AG20443 (cell line): ENCODE results near the gene BRD4.
A peak's percentile ranks its signal among the peaks of the same experiment; 100 is the strongest.

Experiments
- DNase-seq: peaks from one replicate; pipeline ENCODE4 v3.0.0; 2012; ENCODE audit warnings: low spot score, mixed read lengths

The BRD4 gene

DNA sequence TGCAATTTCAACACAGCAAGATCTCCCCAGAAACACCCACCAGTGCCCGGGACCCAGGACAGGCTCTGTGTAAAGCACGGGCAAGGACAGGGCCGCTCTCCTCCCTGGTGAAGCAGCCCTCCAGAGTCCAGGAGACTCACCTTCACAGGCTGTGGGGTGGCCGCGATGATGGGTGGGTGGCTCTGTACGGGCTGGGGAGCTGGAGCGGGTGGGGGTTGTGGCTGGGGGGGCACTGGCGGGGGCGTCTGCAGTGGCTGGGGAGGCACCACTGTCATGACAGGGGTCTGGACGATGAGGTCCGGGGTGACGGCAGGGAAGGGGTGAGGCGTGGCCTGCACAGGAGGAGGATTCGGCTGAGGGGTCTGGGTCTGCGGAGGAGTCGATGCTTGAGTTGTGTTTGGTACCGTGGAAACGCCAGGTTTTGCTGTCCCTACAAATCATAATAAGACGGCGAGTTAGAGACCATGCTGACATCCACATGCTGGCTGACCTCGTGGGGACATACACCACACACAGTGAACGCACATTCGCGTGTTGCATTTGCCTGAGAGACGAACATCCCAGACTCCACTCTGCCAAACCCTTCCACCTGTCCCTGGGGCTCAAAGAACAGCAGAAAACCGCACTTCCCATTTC, 67.0 kb downstream of the BRD4 start:
- DNase-seq, result no peak

GRCh38 chr19:15264933-15265206, 67.5 kb downstream of the BRD4 start:
- no peak for DNase-seq

- peak; percentile 64 for DNase-seq
Observed at GRCh38 chr19:15264061-15264932, 68.0 kb downstream of the BRD4 start.

DNA sequence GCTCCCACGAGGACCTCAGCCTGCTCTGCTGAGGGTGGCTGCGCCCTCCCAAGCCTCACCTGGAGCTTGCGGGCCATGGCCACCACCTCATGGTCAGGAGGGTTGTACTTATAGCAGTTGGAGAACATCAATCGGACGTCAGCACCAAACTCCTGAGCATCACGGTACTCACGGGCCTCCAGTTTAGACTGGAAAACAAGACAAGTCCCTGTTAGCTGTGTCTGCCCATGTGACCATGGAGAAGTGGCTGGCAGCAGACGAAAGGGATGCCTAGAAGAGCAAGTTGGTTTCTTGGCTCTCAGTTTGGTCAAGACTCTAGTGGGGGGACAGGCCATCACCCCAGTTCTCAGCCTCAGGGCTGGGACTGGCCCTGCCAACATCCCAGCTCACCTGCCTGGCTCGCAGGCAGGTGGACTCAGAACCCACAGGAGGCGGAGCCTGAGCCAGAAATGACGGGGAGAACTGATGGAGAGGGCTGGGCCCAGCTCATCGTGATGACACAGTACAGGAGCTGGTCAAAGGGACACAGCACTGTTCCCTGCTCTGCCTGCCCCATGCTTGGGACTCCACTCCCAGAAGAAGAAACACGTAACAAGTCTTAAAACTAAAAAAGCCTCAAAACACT, 68.9 kb downstream of the BRD4 start:
- no peak for DNase-seq

GRCh38 chr19:15262011-15262410, 70.3 kb downstream of the BRD4 start:
- DNase-seq, result no peak

DNA sequence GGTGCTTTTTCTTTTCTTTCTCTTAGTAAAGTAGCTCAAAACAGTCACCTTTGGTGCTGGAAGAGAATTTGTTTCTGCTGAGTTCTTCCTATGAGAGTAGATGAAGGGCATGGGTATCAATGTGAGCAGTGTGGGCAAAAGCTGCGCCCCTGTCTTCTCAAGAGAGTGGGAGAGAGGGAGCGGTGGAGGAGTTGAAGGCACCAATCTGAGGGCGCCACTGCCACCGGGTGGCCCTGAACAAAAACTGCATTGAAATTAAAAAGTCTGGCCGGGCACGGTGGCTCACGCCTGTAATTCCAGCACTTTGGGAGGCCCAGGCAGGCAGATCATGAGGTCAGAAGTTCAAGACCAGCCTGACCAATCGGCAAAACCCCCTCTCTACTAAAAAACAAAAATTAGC, 71.4 kb downstream of the BRD4 start:
- DNase-seq, result peak; percentile 34

- no peak for DNase-seq
Observed at GRCh38 chr19:15259907-15260306, 72.4 kb downstream of the BRD4 start.

GRCh38 chr19:15257782-15258181, 74.6 kb downstream of the BRD4 start:
- no peak for DNase-seq

GRCh38 chr19:15256708-15257331, 75.5 kb downstream of the BRD4 start:
- no peak for DNase-seq

DNA sequence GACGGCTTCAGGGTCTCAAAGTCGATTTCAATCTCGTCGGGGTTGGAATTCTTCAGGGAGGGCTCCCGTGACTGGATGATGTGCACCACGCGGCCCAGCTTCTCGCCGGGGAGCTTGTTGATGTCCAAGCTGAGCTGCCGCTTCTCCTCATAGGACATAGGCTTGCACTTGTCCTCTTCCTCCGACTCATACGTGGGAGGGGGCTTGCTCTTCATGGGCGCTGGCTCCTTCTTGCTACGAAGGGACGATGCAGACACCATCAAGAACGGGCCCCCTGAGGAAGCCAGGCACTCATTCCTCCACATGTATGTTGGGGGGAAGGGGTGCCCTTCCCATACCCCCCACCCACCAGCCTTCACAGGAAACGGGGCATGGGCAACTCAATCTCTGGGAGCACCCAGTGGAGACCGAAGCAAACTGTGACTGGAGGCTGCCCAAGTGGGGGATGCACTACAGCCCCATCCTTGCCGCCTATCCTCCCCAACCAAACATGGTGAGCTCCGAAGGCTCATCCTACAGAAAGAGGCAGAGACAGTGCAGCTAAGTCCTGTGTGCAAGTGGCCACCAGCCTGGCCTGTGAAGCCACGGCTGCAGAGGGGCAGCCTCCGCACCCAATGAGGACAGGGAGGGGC, 76.9 kb downstream of the BRD4 start:
- no peak for DNase-seq

DNA sequence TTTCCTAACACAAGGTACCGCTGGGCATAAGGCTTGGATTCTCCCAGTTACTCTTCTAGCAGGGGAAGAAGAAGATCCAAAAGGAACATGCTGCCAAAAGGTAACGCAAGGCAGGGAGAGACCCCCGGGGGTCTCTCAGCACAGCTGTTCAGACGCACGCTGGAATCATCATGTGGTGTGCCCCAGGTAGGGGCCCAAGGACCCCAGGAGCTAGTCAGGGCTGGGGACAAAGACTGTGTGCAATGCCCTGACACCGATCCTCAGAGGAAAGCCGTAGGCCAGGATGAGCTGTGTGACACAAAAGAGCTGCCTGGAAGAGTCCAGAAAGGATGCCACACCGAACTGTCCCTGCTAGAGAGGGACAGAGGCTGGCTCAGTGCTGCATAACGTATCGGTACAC, 77.8 kb downstream of the BRD4 start:
- DNase-seq, result no peak

DNA sequence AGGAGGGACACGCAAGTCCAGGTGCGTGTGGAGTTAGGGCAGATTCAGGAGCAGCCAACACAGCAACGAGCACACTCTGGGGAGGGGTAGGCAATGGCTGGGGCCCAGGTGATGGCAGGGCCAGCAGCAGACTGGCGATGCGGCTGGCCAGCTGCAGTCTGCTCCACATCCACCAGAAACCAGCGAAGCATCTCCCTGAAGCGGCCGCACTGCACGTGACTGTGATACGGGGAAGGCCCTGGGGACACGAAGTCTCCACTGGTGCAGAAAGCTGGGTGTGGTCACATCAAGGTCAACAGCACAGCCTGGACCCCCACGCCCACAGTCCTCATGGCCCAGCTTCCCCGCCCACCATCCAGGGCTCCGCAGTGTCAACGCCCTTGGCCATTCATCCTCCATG, 78.8 kb downstream of the BRD4 start:
- no peak for DNase-seq

- DNase-seq, result no peak
Observed at GRCh38 chr19:15253061-15253460, 79.3 kb downstream of the BRD4 start.

DNA sequence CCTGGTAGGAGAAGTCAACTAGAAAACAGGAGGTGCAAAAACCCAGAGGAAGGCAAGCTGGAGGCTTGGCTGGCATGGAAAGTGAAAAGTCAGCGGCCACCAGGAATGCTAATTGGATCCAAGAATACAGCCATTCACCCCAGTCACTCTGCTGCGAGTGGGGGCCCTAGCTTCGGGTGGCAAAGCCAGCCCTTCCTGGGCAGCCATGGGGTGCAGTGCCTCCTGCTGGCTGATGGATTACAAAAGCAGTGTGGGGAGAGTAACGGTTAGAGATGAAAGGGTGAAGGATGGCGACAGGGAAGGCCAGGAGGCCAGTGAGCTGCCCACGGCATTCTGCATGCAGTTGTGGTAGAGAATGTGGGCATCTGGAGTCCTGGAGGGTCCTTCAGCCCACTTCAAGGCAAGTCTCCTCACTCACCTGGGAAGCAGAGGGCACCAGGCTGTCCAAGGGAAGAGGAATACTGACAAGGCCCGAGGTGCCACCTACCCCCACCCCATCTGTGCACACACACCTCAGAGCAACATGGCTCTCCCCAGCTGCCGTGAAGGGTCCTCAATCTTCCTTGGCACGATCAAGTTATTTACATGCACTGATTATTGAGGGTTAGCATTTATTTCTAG, 79.8 kb downstream of the BRD4 start:
- DNase-seq, result peak; percentile 72

DNA sequence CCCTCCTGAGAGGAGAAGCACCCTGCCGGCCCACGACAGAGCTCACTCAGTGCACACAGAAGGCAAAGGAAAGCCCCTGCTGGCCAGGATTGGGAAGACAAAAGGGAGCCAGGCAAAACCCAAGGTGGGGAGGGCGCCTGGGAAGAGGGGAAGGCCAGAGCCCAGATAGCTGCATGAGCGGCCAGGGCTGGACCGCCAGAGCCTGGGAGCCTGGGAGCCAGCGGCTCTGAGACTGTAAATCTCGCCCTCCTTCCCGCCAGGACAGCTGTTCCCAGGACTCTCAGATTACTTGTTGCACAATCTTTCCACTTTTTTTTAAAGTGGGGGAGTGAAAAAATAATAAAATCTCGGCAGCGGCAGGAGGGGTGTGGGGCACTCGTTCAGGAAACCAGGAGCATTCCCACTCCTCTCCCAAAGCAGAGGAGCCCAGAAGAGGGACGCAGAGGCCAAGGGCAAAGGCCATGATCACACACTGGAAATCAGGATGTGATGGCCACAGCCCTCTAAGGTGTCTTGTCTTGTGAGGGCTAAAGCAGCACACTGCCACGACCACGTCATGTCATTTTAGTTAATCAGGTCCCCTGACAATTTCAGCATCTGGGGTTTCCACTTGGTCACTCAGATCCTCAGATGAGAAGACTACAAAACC, 80.5 kb downstream of the BRD4 start:
- DNase-seq, result peak; percentile 93

- peak; percentile 58 for DNase-seq
Observed at GRCh38 chr19:15251010-15251748, 81.2 kb downstream of the BRD4 start.

- no peak for DNase-seq
Observed at GRCh38 chr19:15250640-15250993, 81.7 kb downstream of the BRD4 start.

DNA sequence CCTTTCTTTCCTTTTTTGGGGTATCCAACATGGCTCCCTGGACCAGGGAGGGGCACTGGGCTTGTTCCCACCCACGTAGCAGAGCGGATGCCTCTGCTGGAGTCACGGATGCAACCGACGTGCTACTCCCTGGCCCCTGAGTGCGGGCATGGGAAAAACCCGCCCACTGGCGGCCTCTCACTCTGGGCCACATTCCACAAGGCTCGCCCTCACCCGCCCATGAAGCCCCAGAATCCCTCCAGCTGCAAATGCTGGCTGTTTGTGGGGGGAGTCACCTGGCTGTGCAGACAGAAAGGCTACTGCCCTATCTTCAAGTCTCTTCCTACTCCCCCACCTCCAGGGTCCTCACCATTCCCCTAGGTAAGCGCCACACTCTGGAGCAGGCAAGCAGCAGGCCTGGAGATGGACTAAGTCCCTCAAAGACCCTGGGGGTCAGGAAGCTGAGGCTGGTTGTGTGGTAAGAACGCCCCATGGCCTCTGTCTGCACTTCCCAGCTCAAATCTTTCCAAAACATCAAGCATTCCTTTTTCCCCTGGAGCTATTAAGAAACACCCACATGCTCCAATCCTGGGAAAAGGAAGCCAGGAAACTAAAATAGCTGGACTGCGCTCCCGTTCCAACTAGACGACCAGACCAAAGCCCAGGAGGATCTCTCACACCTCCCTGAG, 82.2 kb downstream of the BRD4 start:
- DNase-seq, result peak; percentile 93

DNA sequence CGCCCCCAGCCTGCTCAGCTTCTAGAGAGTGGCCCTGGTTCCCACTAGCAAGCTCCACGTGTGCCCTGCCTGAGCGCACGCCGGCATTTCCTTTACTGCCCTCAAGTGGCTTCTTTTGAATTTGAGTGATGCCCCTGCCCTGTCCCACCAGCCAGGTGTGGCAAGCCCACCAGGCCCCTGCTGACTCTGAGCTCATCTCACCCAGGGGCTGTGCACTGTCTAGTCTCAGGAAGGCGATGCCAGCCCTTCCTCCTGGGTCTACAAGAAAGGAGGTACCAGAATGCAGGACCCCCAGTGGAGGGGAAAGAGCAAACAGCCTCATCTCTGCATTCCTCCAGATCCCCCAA, 82.8 kb downstream of the BRD4 start:
- no peak for DNase-seq
